Upper lobe of left lung (tissue), 6 donors: ENCODE data around the gene ATF6. TPM values are rescaled to one million over a fixed set of nuclear protein-coding genes. Genes with fewer than 3 reads are reported as not detected.
A peak's percentile ranks its signal among the peaks of the same experiment; 100 is the strongest.

Source experiments
- ATAC-seq, 2 donors: fragments of 200-7000 bp; cut with Tn5 transposase; one replicate each; pipeline ENCODE4 v1.9.1; 2022; ENCODE audit warnings: mild to moderate bottlenecking in 2 of 2, moderate library complexity in 2 of 2; ENCODE audit not compliant: low FRiP score in 2 of 2
- DNase-seq, 2 donors: peaks; one replicate each; pipeline ENCODE4 v3.0.0-alpha.2; 2019 to 2020
- H3K27ac ChIP-seq, 4 donors: fragments of 200-600 bp; sonication (generic); one replicate each; pipeline ENCODE4 v1.5.1; 2016 to 2019
- H3K27me3 ChIP-seq, 4 donors: fragments of 200-600 bp; sonication (generic); one replicate each; pipeline ENCODE4 v1.5.1; 2017 to 2019
- H3K36me3 ChIP-seq, 4 donors: fragments of 200-600 bp; sonication (generic); one replicate each; pipeline ENCODE4 v1.5.1; 2016 to 2019
- H3K4me1 ChIP-seq, 4 donors: fragments of 200-600 bp; sonication (generic); one replicate each; pipeline ENCODE4 v1.5.1; 2018 to 2019
- H3K4me3 ChIP-seq, 4 donors: fragments of 200-600 bp; sonication (generic); one replicate each; pipeline ENCODE4 v1.5.1; 2017 to 2019; ENCODE audit warnings: mild to moderate bottlenecking in 2 of 4, moderate library complexity in 1 of 4
- H3K9me3 ChIP-seq, 4 donors: fragments of 200-600 bp; sonication (generic); one replicate each; pipeline ENCODE4 v1.5.1; 2018 to 2019
- CTCF ChIP-seq, 6 experiments: fragments of 450-650 bp in 4 of 6; fragments of 200-600 bp in 2 of 6; sonication (generic) in 2 of 6; IDR thresholded peaks; one replicate each; pipeline ENCODE4 v1.5.1; 2016 to 2019; ENCODE audit warnings: antibody characterized with exemption in 6 of 6
- EP300 ChIP-seq, 4 donors: sonication (generic); formaldehyde crosslinking; IDR thresholded peaks; one replicate each; pipeline ENCODE4 v1.5.1; 2017; ENCODE audit warnings: antibody characterized with exemption in 4 of 4, control low read depth in 2 of 4
- POLR2A ChIP-seq, 4 donors: fragments of 450-650 bp; IDR thresholded peaks; one replicate each; pipeline ENCODE4 v1.5.1; 2016 to 2017; ENCODE audit warnings: antibody characterized with exemption in 4 of 4, mild to moderate bottlenecking in 2 of 4
- POLR2AphosphoS5 ChIP-seq, 2 donors: sonication (generic); formaldehyde crosslinking; IDR thresholded peaks; one replicate each; pipeline ENCODE4 v1.5.1; 2017; ENCODE audit warnings: antibody characterized with exemption in 2 of 2
- WGBS, 2 donors: methylation state at CpG; one replicate each; pipeline ENCODE4 v1.1.5; 2017 to 2018; 5-methylcytosine and 5-hydroxymethylcytosine counted together
- total RNA-seq, 6 donors: library from RNA; depleted of rRNA in 4 of 6; stranded (reverse); fragments of >200 nt in 4 of 6; gene quantifications; one replicate each; pipeline versions ENCODE4 v1.1.0 to v1.2.1, GENCODE V29; 2016 to 2021
- donor health status: DM: no; HTN: no; CAD: no; lungs with moderate emphysema.
- donor health status: DM: no; HTN: yes; CAD: no; lungs with severe emphysema.

ATF6 gene
- total RNA-seq: 10 to 100 TPM; 14.2 to 36.7 (median 27.0) TPM

- peaks cover 16 to 47% (median 27%) of the 10 kb centered on the region in 4 donors for H3K4me1 ChIP-seq
- TF ChIP-seq POLR2AphosphoS5 (IDR thresholded peaks at IDR 0.05): peak; percentile 89 to 97
- peak in 1 of 6 experiments; percentile 20 for TF ChIP-seq CTCF (IDR thresholded peaks at IDR 0.05)
- peak in 3 of 4 donors; percentile 5 to 93 (median 8) for TF ChIP-seq EP300 (IDR thresholded peaks at IDR 0.05)
- TF ChIP-seq POLR2A (IDR thresholded peaks at IDR 0.05): peak in 3 of 4 donors; percentile 77 to 90 (median 82)
- WGBS, 2 donors: 0% methylated on average over 29 to 35 of the region's 35 CpGs
- ATAC-seq (peak; percentile 96), DNase-seq (peak; percentile 65 to 88)
- H3K9me3 ChIP-seq: no peaks in the 10 kb centered on the region
- H3K4me3 ChIP-seq: peak within 1 kb of the TSS; percentile 74 to 82 (median 76)
- no peaks in the 10 kb centered on the region for H3K36me3 ChIP-seq
- H3K27ac ChIP-seq: peak within 1 kb of the TSS; percentile 85 to 94 (median 91)
- no peaks in the 10 kb centered on the region for H3K27me3 ChIP-seq
These were observed at the start of gene ATF6 for GRCh38 chr1:161766102-161766981. ATF6 (plus strand) TSS chr1:161766320; CDS start chr1:161766361, 41 bp downstream.

- no peak for ATAC-seq
These were observed 47.4 kb upstream of the ATF6 start for GRCh38 chr1:161718559-161719324.

GRCh38 chr1:161719325-161719611 lies 46.9 kb upstream of the ATF6 start:
- H3K4me3 ChIP-seq: no peak overlapping the region
- no peak for ATAC-seq
- no peak for DNase-seq
- H3K4me1 ChIP-seq: peaks cover 0 to 12% (median 4%) of the 10 kb centered on the region in 4 donors
- WGBS, 2 donors: 93 to 94% methylated on average over 1 of the region's 1 CpG
- no peaks in the 10 kb centered on the region for H3K36me3 ChIP-seq
- no peak for TF ChIP-seq CTCF (IDR thresholded peaks at IDR 0.05)
- TF ChIP-seq POLR2A (IDR thresholded peaks at IDR 0.05): no peak
- TF ChIP-seq POLR2AphosphoS5 (IDR thresholded peaks at IDR 0.05): no peak
- TF ChIP-seq EP300 (IDR thresholded peaks at IDR 0.05): no peak
- no peak overlapping the region for H3K27ac ChIP-seq
- H3K9me3 ChIP-seq: no peaks in the 10 kb centered on the region
- no peaks in the 10 kb centered on the region for H3K27me3 ChIP-seq

More at GRCh38 chr1:161718559-161719324, 47.4 kb upstream of the ATF6 start:
- Histone ChIP-seq H3K27ac (no peak overlapping the region), H3K36me3 (no peaks in the 10 kb centered on the region), H3K9me3 (no peaks in the 10 kb centered on the region), H3K4me3 (no peak overlapping the region), H3K4me1 (peaks cover 0 to 12% (median 4%) of the 10 kb centered on the region in 4 donors), H3K27me3 (no peaks in the 10 kb centered on the region)
- TF ChIP-seq EP300 (IDR thresholded peaks at IDR 0.05) (no peak), POLR2AphosphoS5 (IDR thresholded peaks at IDR 0.05) (no peak), POLR2A (IDR thresholded peaks at IDR 0.05) (no peak)
- DNase-seq: no peak
- 51 to 56% methylated on average over 8 of the region's 8 CpGs for WGBS, 2 donors

GRCh38 chr1:161720422-161720821 lies 45.7 kb upstream of the ATF6 start:
- H3K9me3 ChIP-seq: no peaks in the 10 kb centered on the region
- ATAC-seq (no peak), DNase-seq (no peak)
- no peaks in the 10 kb centered on the region for H3K27me3 ChIP-seq
- peaks cover 0 to 15% (median 5%) of the 10 kb centered on the region in 4 donors for H3K4me1 ChIP-seq
- TF ChIP-seq CTCF (IDR thresholded peaks at IDR 0.05) (no peak), POLR2A (IDR thresholded peaks at IDR 0.05) (no peak), POLR2AphosphoS5 (IDR thresholded peaks at IDR 0.05) (no peak), EP300 (IDR thresholded peaks at IDR 0.05) (no peak)
- 89 to 91% methylated on average over 1 of the region's 1 CpG for WGBS, 2 donors
- H3K36me3 ChIP-seq: no peaks in the 10 kb centered on the region
- no peak overlapping the region for H3K27ac ChIP-seq
- H3K4me3 ChIP-seq: no peak overlapping the region
